Measurements from ENCODE around the gene CYFIP2.

Gene CYFIP2

DNA sequence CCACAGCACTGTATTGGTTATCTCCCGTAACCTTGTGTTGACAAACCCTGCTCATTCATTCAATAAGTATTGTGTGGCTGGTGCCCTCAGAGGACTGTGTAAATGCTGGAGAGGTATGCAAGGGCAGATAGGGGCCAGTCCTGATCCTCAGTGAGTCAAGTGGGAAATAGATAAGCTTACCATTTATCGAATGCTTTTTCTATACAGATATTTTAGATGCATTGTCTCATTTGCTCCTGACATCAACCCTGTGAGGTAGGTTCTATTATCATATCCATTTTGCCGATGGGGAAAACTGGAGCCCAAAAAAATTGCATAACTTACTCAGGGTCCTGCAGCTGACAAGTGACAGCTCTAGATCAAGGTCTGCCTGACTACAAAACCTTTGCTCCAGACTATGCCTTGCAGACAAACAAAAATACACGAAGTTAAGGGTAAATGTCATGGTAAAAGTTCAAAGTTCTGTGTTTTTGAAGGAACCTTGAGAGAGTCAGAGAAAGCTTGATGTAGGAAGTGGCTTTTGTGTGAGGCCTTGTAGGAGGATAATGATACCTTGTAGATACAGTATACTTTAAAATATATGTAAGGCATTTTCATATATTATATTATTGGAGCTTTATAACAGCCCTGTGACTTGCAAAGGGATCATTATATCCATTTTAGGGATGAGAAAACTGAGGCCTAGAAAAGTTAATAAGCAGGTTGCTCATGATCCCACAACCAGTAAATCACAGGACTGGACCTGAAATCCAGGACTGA is 22.7 kb downstream of the CYFIP2 start:
- DNase-seq (ENCODE audit: low spot score), result no peak

DNA sequence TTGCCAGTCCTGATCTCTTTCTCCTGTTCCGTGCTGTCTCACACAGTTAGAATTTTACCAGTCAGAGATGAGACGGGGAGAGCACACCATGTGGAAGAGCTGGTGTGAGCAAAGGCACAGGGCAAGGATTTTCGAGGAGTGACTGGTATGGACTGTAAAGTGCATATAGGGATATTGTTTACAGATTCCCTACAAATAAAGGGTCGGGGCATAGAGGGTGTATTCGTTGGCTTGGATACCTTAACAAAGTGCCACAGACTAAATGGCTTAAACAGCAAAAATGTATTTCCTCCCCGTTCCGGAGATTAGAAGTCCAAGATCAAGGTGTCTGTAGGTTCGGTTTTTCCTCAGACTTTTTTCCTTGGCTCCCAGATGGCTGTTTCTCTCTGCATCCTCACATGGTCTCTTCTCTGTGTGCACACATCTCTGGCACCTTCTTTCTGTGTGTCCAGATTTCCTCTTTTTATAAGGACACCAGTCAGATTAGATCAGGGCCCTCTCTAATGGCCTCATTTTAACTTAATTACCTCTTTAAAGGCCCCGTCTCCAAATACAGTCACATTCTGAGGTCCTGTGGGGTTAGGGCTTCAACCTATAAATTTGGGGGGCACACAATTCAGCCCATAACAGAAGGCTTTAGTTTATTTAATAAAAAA is 23.4 kb downstream of the CYFIP2 start:
- DNase-seq (ENCODE audit: low spot score), result no peak

DNA sequence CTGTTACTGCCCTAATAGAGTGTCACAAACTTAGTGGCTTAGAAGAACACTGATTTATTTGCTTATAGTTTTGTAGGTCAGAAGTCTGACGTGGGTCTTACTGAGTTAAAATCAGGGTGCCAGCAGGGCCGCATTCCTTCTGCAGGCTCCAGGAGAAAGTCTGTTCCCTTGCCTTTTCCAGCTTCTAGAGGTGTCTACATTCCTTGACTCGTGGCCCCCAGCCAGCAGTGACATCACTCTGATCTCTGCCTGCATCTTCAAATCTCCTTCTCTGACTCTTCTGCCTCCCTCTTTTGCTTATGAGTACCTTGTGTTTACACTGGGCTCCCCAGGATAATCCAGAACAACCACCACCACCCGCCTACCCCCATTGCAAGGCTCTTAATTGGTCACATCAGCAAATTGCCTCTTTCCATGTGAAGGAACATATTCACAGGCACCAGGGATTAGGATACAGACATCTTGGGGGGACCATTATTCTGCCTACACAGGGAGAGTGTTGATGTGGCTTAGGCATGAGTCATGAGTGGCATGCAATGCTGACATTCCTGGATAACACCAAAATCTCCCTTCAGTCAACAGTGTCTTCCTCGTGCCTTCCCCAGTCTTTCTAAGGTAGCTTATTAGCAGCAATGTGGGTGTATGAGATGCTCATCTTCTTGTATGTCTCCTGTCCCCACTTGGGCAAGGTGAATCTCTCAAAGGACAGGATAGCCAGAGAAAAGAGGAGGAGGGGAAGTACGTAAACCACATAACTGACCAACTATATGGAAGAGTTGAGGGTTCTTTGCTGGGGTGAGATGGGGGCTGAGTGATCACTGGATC is 24.4 kb downstream of the CYFIP2 start:
- DNase-seq (ENCODE audit: low spot score), result no peak

DNA sequence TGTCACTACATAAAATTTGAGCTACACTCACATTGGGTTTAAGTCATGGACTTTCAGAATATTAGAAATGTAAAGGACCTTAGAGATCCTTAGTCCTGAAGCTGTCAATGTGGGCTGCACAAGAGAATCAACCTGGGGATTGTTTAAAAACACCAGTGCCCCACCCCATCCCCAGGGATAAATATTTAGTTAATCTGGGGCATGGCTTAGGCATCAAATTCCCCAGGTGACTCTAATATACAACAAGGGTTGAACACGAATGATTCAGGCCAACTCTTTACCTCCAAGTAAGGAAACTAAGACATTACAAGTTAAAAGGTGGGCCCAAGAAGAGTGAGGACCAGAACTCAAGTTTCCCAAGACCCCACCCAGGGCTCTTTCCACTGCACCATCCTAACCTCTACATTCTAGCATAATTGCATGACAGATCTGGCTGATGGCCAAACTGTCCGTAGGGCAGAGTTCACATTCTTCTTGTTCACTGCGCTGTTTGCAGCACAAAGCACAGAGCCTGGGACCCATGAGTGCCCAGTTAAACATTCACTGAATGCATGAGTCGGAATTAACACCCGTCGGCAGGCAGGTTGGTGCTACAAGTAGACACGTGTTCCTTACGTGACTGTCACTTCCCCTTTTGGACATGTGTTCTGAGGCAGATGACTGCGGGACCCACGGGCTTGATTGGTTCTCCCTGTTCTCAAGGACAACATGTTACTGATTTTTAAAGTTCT is 25.2 kb downstream of the CYFIP2 start:
- no peak for DNase-seq (ENCODE audit: low spot score)

DNA sequence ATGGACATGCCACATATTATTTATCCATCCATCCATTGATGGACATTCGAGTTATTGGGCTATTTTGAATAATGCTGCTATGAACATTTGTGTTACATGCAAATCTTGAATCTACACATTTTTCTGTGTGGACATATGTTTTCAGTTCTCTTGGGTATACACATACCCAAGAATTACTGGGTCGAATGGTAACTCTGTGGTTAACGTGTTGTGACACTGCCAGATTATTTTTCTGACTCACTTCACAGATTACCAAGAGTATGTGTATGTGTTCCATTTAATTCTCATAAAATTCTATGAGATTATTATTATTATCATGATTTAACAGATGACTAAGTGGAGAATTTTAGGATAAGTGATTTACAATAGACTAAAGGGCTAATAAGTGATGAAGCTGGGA is 26.7 kb downstream of the CYFIP2 start:
- peak; percentile 37 for DNase-seq (ENCODE audit: low spot score)

DNA sequence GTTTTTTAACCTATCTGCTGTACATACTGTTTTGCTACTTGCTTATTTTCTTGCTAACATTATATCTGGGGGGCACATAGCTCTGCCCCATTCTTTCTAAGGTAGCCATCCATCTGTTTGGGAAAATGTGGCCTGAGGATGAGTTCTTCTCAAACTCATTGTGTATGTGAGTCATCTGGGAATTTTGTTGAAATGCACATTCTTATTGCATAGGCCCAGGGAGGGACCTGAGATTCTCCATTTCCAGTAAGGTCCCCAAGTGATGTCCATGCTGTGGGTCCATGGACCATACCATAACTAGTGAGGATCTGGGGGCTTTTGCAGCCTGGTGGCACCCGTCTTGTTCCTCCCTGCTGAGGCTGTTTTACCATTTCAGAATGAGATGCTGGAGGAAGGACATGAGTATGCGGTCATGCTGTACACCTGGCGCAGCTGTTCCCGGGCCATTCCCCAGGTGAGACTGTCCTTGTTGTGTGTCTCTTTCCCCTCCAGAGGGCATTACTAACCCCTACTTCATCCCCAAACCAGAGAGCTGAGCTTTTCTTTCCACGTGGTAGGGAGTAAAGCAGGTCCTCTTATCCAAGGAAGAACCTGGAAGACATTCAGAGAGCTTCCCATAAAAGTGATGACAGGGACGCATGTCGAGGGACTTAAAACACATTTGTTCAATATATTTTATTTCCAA is 28.6 kb downstream of the CYFIP2 start:
- DNase-seq (ENCODE audit: low spot score), result no peak

DNA sequence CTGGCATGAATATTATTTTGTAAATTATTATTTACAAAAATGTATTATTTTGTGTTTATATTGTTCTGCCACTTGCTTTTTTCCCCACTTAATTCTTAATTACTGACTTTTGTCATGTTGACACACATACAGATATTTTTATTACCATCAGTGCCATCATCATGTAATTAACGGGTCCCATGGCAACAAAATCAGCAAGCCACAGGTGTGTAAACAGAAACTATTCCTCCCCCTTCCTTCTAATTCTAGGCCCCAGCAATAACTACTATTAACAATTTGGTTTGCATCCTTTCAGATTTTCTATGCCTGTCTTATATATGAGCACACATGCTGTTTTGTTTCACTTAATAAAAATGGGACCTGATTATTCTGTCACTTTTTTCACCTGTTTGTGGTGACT is 29.3 kb downstream of the CYFIP2 start:
- no peak for DNase-seq (ENCODE audit: low spot score)

DNA sequence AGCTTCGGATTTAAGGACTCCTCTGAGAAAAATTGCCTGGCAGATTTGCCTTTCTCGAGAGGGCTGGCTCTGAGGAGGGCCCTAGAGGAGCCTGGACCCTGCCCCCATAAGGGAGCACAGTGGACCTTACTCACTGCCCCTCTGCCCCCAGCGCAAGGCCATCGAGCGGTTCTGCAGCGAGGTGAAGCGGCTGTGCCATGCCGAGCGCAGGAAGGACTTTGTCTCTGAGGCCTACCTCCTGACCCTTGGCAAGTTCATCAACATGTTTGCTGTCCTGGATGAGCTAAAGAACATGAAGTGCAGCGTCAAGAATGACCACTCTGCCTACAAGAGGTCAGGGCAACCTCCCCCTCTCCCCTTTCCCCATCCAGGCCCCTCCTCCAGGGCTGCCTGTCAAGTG is 34.6 kb downstream of the CYFIP2 start:
- no peak for DNase-seq (ENCODE audit: low spot score)

DNA sequence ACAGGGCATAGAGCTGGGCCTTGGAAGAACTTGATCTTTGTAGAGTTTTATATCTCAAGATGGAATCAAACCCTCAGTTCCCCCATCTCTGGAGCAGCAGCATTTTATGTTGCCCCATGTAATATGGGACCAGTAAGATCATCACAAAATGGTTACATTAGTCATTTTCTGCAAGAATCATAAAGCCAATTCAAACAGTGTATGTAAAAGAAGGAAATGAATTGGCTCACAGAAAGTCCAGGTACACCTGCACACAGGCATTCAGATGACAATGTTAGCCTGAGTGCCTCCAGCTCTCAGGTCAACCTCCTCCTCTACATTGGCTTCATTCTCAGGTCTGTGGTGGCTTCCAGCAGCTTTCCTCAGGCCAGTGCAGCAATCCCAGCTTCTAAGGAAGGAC is 35.1 kb downstream of the CYFIP2 start:
- DNase-seq (ENCODE audit: low spot score), result no peak

DNA sequence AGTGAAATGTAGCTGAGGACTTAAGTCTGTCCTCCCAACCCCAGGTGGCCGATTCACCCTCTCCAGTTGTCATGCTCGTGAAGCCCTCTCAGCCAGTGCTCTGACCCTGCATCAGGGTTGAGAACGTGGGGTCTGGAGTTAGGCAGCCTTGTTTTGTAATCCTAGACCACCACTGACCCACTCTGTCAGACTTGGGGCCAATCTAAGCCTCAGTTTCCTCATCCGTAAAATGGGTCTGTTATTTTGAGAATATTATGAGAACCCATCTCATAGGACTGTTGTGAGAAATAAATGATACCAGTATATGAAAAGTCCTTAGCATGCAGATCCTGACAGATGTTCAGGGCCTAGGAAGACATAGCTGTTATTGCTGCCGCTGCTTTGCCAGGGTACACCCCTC is 37.1 kb downstream of the CYFIP2 start:
- DNase-seq (ENCODE audit: low spot score), result no peak

DNA sequence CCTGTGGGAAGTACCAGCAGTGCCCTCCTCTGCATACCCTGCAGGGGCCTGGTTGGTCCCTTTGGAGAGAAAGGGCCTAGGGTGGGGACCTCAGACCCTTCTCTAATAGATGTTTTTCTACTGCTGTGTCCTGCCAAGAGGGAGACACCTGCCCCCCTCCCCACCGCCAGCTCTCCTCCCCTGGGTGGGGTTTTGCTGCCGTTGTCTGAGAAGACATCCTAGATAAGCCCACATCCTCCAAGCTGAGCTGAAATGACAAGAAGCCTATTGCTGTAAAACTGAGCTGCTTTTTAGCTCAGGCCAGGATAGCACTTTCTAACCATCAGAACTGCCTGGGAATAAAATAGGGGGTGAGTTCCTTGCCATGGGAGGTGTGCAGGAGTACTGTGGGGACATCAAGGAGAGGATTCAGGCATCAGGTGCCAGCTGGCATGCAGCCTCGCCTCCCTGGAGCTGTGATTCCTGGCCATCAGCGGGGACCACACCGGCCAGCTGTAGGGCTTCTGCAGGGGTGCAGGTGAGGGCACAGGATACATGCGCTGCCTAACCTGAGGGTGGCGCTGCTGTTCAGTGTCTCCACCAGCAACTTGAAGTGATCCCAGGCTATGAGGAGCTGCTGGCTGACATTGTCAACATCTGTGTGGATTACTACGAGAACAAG is 37.9 kb downstream of the CYFIP2 start:
- peak; percentile 46 for DNase-seq (ENCODE audit: low spot score)

DNA sequence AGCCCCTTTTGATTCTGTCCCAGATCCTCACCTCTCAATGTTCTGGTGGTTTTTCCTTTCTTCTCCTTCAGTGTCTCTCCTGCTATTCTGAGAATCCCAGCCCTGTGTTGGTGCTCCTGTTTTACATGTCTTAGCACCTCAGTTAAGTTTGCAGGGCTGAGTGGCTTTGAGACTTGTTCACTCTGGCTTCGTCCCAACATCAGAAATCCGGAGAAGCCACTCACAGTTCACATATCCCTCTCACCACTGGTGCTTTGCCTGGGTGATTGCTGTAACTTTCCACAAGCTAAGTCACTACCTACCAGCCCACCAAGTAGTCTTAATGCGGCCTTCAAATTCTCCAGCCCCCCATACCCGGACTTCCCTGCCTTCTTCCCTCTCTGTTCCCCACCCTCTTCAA is 40.2 kb downstream of the CYFIP2 start:
- DNase-seq (ENCODE audit: low spot score), result no peak

DNA sequence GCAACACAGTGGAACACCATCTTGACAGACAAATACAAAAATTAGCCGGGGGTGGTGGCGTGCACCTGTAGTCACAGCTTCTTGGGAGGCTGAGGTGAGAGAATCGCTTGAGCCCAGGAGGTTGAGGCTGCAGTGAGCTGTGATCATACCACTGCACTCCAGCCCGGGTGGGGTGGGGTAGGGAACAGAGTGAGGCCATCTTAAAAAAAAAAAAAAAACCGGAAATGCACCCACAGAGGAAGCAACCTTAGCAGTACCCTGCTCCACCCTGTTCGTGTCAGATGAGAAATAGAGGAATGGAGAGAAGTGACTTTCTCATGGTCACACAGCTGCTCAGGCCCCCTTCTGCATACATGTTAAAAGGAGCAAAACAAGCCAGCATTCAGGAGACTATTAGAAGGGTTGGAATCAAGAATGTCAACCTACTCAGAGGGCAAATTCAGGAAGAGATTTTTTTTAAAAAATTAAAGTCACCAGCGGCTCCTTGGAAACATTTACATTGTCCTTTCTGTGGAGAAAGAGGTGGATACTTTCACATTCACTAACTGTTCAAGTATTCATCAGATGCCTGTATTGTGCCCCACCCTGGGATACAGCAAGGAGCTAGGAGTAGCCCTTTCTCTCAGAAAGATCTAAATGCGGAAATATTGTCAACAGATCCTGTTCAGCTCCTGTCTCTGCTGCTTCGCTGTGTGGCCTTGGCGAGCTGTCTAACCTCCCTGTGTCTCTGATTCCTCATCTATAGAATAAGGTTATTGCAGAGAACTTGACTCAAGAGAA is 41.0 kb downstream of the CYFIP2 start:
- peak; percentile 53 for DNase-seq (ENCODE audit: low spot score)

DNA sequence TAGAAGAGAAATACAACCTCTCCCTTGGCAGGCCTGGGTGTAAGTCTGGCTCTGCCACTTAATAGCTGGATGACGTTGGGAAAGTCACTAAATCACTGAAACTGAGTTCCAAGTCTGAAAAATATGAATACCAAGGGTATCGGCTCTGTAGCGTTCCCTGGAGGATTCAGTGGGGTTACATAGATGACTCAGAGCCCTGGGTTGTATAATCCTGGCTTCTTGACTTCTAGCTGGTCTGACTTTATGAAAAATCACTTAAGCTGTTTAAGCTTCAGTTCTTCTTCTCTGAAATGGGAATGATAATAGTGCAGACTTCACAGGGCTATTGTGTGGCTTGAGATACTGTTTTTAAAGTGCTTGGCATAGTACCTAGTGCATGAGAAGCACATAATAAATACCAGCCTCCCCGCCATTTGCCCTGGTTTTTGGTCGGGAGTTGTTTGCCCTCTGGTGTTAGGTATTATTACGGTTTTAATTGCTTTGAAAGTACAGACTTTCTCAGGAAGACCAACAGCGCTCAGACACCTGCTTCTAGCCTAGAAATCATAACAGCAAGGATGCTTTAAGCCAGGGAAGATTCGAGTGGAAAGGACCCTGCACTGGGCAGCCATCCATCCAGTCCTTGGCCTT is 43.0 kb downstream of the CYFIP2 start:
- peak; percentile 34 for DNase-seq (ENCODE audit: low spot score)

DNA sequence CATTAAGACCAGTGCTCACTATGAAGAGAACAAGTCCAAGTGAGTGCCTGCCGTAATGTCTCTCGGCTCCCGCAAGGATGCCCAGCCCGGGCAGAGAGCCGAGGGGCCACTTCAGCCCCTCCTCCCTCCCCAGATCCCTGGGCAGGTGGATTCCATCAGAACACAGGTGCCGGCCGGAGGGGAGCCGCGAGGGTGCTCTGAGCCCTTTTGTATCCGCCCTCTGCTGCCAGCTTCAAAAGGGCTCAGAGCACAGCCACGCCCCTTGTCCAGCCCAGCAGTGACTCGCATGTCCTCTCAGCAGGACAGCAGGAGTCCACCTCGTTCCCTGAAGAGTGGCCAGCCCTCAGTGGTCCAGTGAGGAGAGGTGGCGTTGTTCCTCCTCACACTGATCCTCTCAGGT is 43.9 kb downstream of the CYFIP2 start:
- DNase-seq (ENCODE audit: low spot score), result no peak

DNA sequence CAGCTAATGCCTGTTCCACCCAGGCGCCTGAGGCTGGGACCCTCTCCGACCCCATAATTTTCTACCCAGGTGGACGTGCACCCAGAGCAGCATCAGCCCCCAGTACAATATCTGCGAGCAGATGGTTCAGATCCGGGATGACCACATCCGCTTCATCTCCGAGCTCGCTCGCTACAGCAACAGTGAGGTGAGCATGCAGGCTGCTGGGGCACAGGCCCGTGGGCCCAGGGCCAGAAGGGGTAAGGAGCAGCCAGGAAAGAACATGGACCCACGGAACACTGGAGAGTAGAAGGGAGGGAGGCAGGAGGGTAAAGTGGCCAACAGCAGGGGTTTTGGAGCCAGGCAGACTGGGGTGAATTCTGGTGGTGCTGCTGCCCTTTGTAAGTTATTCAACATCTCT is 45.7 kb downstream of the CYFIP2 start:
- DNase-seq (ENCODE audit: low spot score), result no peak

DNA sequence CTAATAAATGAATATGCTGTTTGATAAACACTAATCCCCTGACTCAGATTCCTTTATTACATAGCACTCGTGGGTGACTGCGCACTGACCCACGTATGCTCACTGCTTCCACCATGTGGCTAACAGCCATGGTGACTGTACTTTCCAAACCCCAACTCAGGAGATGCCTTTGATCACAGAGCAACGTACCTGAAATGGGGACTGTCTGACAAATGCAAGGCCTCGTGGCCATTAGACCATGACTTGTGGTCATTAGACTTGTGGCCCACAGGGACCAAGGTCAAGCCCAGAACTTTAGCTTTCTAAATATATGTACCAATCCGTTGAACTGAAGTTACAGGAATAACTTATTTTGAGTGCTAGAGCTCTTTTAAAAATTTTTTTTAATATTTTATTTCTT is 46.6 kb downstream of the CYFIP2 start:
- DNase-seq (ENCODE audit: low spot score), result peak; percentile 76

DNA sequence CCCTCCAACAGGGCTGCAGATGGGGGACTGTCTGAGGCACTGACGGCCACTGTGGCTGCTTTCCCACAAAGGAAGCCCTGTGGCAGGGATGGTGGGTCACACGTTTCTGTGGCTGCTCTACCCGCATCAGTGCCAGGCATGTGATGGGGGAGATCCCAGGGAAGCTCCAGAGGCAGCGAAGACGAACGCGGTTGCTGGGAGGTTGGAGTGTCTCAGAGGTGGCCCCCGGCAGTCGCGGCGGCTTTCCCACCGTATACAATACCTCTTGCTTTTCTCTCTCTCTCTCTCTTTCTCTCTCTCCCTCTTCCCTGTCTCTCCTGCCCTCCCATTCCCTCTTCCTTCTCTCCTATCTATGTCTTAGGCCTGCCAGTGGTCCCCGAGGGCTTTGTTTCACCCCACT is 56.7 kb downstream of the CYFIP2 start:
- no peak for DNase-seq (ENCODE audit: low spot score)

DNA sequence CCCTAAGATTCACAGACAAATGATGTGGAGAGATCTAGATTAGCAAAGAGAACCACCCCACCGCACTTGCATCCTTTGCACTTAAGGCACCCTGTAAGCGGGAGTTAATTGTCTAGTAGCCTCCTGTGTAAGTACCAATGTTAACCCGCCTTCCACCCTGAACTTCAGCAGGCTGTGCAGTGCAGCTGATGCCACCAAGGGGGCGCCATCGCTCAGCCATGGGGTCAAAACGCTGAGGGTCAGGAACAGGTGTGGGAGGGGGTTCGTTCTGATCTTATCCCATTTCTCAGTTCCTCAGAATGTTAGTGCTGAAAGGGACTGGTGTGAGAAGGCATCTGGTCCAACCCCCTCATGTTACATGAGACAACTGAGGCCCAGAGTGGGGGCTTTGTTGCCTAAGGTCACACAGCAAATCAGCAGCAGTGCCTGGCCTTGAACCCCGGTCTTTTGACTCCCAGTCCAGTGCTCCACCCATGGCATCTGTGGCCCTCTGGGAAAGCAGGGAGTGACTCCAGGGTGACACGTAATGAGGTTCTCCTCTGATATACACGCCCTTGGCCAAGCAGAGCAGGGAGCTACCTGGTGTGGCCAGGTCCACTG is 57.3 kb downstream of the CYFIP2 start:
- no peak for DNase-seq (ENCODE audit: low spot score)

DNA sequence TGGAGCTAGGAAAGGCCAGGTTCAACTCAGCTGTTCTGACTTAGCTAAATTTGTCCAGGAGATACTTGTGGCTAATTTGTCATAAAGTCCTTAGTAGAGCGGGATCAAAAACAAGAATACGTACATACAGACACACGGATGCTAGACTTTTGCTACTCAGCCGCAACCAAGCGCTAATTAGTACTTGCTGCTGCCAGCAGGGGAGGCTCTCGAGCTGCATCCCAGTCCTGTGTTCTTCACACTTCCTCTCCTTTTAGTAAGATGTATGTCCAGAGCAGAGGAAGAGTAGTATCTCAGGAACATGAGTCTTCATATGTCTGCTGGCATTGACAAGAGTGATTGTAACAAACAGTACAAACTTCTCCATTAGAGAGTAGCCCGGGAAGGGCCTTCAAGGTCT is 58.3 kb downstream of the CYFIP2 start:
- no peak for DNase-seq (ENCODE audit: low spot score)
